ENCODE measurements around the gene ASRGL1. TPM values are rescaled to one million over a fixed set of nuclear protein-coding genes. Genes with fewer than 3 reads are reported as not detected.

ASRGL1 gene
- total RNA-seq, 1 donor from 2014 or later = 55.7 TPM

DNA sequence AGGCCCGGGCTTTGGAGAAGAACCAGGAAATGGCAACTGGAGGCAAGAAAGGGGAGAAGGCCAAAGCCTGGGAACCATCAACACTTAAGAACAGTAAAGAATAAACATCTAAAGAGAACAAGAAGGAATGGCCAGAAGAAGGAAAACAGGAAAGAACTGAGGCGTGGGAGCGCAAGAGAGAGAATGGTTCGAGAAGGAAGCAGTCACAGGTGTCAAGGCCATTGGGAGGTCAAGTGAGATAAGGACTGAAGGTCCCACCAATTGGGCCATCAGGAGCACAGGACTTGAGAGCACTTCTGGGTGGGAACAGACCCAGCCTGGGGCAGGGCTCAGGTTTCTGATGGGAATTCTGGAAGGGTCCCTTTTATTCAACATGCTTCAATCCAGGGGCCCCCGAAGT lies 80.9 kb downstream of the ASRGL1 start:
- peaks cover 2% of the 10 kb centered on the region for H3K9me3 Mint-ChIP-seq (ENCODE audit: unreplicated experiment)
- H3K36me3 Mint-ChIP-seq (ENCODE audit: unreplicated experiment) = peaks cover 8% of the 10 kb centered on the region
- DNase-seq = no peak
- no peak overlapping the region for H3K27ac Mint-ChIP-seq (ENCODE audit: unreplicated experiment)
- H3K27me3 Mint-ChIP-seq (ENCODE audit: unreplicated experiment) = peaks cover 2% of the 10 kb centered on the region
- TF ChIP-seq, protein P1, sequence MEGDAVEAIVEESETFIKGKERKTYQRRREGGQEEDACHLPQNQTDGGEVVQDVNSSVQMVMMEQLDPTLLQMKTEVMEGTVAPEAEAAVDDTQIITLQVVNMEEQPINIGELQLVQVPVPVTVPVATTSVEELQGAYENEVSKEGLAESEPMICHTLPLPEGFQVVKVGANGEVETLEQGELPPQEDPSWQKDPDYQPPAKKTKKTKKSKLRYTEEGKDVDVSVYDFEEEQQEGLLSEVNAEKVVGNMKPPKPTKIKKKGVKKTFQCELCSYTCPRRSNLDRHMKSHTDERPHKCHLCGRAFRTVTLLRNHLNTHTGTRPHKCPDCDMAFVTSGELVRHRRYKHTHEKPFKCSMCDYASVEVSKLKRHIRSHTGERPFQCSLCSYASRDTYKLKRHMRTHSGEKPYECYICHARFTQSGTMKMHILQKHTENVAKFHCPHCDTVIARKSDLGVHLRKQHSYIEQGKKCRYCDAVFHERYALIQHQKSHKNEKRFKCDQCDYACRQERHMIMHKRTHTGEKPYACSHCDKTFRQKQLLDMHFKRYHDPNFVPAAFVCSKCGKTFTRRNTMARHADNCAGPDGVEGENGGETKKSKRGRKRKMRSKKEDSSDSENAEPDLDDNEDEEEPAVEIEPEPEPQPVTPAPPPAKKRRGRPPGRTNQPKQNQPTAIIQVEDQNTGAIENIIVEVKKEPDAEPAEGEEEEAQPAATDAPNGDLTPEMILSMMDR (IDR thresholded peaks at IDR 0.05; ENCODE audit: partially characterized antibody, unreplicated experiment) = no peak
- H3K4me1 Mint-ChIP-seq (ENCODE audit: low read depth, unreplicated experiment) = no peaks in the 10 kb centered on the region
- no peak overlapping the region for H3K4me3 Mint-ChIP-seq (ENCODE audit: unreplicated experiment)

DNA sequence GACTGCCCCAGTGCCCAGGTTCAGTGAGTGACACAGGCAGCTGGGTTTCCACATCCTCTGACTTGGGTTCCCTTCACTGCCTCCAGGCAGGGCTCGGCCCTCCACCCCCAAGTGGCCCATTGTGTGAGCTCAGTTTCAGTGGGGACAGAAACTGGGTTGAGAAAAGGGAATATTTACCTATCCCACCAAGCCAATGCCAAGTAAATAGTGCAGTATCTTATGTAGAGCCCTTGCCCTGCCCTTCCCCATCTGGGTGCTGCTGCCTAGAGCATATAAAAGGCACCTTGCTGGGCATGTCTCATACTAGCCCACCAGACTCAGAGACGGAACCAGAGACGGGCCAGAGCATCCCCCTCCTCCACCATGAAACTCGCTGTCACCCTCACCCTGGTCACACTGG lies 81.5 kb downstream of the ASRGL1 start, which contains the start of gene SCGB1A1:
Gene SCGB1A1 (plus strand): TSS at position 301 of the 400 bp plus-strand sequence. CDS start 63 bp downstream, at position 364.
- no peak within 1 kb of the TSS for H3K4me3 Mint-ChIP-seq (ENCODE audit: unreplicated experiment)

DNA sequence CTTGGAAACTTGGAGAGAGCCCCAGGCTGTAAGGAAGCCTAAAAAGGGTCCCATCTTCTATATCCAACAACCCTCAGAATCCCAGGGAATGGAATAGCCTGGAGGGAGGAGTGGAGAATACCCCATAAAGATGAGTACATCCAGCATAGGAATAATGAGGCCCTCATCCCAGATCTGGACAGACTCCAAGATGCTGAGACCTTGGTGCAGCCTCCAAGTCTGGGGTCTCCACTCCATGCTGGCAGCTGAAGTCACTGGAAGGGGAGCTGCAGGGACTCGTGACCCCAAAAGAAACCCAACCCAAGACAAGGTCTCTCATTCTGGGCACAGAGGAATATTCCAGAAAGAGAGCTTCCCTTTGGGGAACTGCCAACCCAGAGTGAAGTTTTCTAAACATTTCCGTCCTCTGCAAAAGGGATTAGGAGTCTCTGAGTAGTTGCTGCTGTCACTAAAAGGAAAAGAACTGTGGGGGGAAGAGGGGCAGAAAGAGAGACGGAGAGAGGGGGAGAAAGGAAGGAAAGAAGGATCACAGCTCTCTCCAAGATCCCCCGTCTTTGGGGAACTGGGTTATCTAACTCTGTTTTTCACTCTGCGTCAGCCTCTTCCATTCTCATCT lies 82.2 kb downstream of the ASRGL1 start:
- H3K27ac Mint-ChIP-seq (ENCODE audit: unreplicated experiment) = no peak overlapping the region
- H3K4me3 Mint-ChIP-seq (ENCODE audit: unreplicated experiment) = no peak overlapping the region

More for the DNA sequence above, 81.5 kb downstream of the ASRGL1 start, which contains the start of gene SCGB1A1:
- TF ChIP-seq, protein P1 (IDR thresholded peaks at IDR 0.05; ENCODE audit: partially characterized antibody, unreplicated experiment) = no peak
- Mint-ChIP-seq H3K27me3 (ENCODE audit: unreplicated experiment) (peaks cover 2% of the 10 kb centered on the region), H3K36me3 (ENCODE audit: unreplicated experiment) (peaks cover 8% of the 10 kb centered on the region), H3K4me1 (ENCODE audit: low read depth, unreplicated experiment) (no peaks in the 10 kb centered on the region), H3K9me3 (ENCODE audit: unreplicated experiment) (peaks cover 2% of the 10 kb centered on the region), H3K27ac (ENCODE audit: unreplicated experiment) (no peak within 1 kb of the TSS)
- DNase-seq = no peak

DNA sequence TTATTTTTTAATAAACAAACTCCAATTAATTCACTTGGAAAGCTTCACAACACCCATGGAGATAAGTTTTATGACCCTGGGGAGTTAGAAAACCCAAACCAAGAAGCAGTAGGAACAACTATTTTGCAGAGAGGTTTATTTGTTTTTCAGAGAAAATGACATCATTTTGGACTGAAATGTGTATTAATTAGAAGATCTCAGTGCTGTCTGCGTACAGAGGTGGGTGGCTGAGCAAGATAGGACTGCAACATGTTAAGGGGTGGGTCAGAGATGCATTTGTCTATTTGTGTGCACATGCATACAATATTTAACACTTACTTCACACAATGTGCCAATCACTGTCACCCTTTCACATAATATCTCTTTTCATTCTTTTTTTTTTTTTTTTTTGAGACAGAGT lies 82.7 kb downstream of the ASRGL1 start:
- no peak overlapping the region for H3K27ac Mint-ChIP-seq (ENCODE audit: unreplicated experiment)
- H3K36me3 Mint-ChIP-seq (ENCODE audit: unreplicated experiment) = peaks cover 8% of the 10 kb centered on the region
- H3K27me3 Mint-ChIP-seq (ENCODE audit: unreplicated experiment) = peaks cover 2% of the 10 kb centered on the region
- H3K9me3 Mint-ChIP-seq (ENCODE audit: unreplicated experiment) = peaks cover 2% of the 10 kb centered on the region
- TF ChIP-seq, protein P1 (IDR thresholded peaks at IDR 0.05; ENCODE audit: partially characterized antibody, unreplicated experiment) = no peak
- H3K4me1 Mint-ChIP-seq (ENCODE audit: low read depth, unreplicated experiment) = no peaks in the 10 kb centered on the region
- H3K4me3 Mint-ChIP-seq (ENCODE audit: unreplicated experiment) = no peak overlapping the region
- DNase-seq = no peak

More for the DNA sequence above, 82.2 kb downstream of the ASRGL1 start:
- TF ChIP-seq, protein P1 (IDR thresholded peaks at IDR 0.05; ENCODE audit: partially characterized antibody, unreplicated experiment) = no peak
- no peaks in the 10 kb centered on the region for H3K4me1 Mint-ChIP-seq (ENCODE audit: low read depth, unreplicated experiment)
- DNase-seq = no peak
- peaks cover 8% of the 10 kb centered on the region for H3K36me3 Mint-ChIP-seq (ENCODE audit: unreplicated experiment)
- peaks cover 2% of the 10 kb centered on the region for H3K9me3 Mint-ChIP-seq (ENCODE audit: unreplicated experiment)
- H3K27me3 Mint-ChIP-seq (ENCODE audit: unreplicated experiment) = peaks cover 2% of the 10 kb centered on the region

DNA sequence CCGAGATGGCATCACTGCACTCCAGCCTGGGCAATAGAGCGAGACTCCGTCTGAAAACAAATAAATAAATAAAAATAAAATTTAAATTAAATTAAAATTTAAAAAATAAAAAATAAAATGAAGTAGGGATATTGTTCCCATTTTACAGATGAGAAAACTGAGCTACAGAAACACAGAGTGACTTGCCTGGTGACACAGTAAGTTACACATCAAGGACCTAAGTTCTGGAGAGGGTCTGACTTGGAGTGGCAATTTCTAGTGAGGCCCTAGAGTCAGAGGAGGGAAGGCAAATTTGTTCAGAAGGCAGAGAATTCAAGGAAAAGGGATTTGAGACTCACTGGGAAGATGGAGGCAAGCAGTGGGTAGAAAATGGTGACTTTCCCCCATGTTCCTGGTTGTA lies 83.6 kb downstream of the ASRGL1 start:
- H3K27me3 Mint-ChIP-seq (ENCODE audit: unreplicated experiment) = peaks cover 2% of the 10 kb centered on the region
- H3K9me3 Mint-ChIP-seq (ENCODE audit: unreplicated experiment) = peaks cover 2% of the 10 kb centered on the region
- DNase-seq = no peak
- TF ChIP-seq, protein P1 (IDR thresholded peaks at IDR 0.05; ENCODE audit: partially characterized antibody, unreplicated experiment) = no peak
- H3K27ac Mint-ChIP-seq (ENCODE audit: unreplicated experiment) = no peak overlapping the region
- peaks cover 8% of the 10 kb centered on the region for H3K36me3 Mint-ChIP-seq (ENCODE audit: unreplicated experiment)
- no peaks in the 10 kb centered on the region for H3K4me1 Mint-ChIP-seq (ENCODE audit: low read depth, unreplicated experiment)
- H3K4me3 Mint-ChIP-seq (ENCODE audit: unreplicated experiment) = no peak overlapping the region
